IMR-90 (cell line): Measurements from ENCODE around the gene FNDC3B. TPM values are rescaled to one million over a fixed set of nuclear protein-coding genes. Genes with fewer than 3 reads are reported as not detected.

ENCODE experiments used
- ATAC-seq: fragments of 200-7000 bp; cut with Tn5 transposase; 2 replicates; pipeline ENCODE4 v1.9.1; 2020; ENCODE audit warnings: low read depth, mild to moderate bottlenecking, moderate library complexity
- BruUV-seq: library from RNA; stranded (reverse); fragments of 400-500 nt; replicated peaks from 2 replicates; lab custom pipeline; 2021; lab: Mats Ljungman, UMichigan
- CTCF ChIA-PET: fragments of 300-600 bp; formaldehyde crosslinking; extraction: SDS; loops from one replicate; lab custom pipeline; 2021; ENCODE audit warnings: antibody characterized with exemption; lab: Yijun Ruan, JAX
- POLR2A ChIA-PET: fragments of 300-600 bp; sonication (Branson Sonifier 250); formaldehyde crosslinking; loops from one replicate; lab custom pipeline; 2022; ENCODE audit warnings: antibody characterized with exemption; ENCODE audit not compliant: unreplicated experiment; lab: Charles Lee
- DNase-seq: peaks from one replicate; pipeline ENCODE4 v3.0.0; 2013
- H2AFZ ChIP-seq: replicated peaks from 2 replicates; pipeline ENCODE3; 2013; ENCODE audit warnings: low read length, mild to moderate bottlenecking; ENCODE audit not compliant: poor library complexity
- H2AK5ac ChIP-seq: 2 replicates; pipeline ENCODE4 v1.6.1; 2013; ENCODE audit warnings: low read depth, low read length, inconsistent platforms
- H2AK9ac ChIP-seq: replicated peaks from 2 replicates; pipeline ENCODE3; 2013; ENCODE audit warnings: mild to moderate bottlenecking, low read depth, low read length, moderate library complexity; ENCODE audit not compliant: poor library complexity
- H2BK120ac ChIP-seq: 2 replicates; pipeline ENCODE4 v1.6.1; 2013; ENCODE audit warnings: low read depth, low read length, inconsistent platforms
- H2BK15ac ChIP-seq: 3 replicates; pipeline ENCODE4 v1.6.1; 2013; ENCODE audit warnings: low read depth, low read length, inconsistent platforms
- H2BK20ac ChIP-seq: 2 replicates; pipeline ENCODE4 v1.6.1; 2013; ENCODE audit warnings: low read depth, mild to moderate bottlenecking, inconsistent platforms, low read length, moderate library complexity
- H2BK5ac ChIP-seq: 2 replicates; pipeline ENCODE4 v1.6.1; 2013; ENCODE audit warnings: mild to moderate bottlenecking, low read depth, low read length, inconsistent platforms; ENCODE audit not compliant: poor library complexity, severe bottlenecking
- H3K14ac ChIP-seq: replicated peaks from 2 replicates; pipeline ENCODE4 v1.6.1; 2013; ENCODE audit warnings: low read depth, low read length, inconsistent platforms
- H3K18ac ChIP-seq: 2 replicates; pipeline ENCODE4 v1.6.1; 2013; ENCODE audit warnings: low read depth, low read length, control low read depth
- H3K23ac ChIP-seq: 2 replicates; pipeline ENCODE4 v1.6.1; 2013; ENCODE audit warnings: low read depth, low read length, inconsistent platforms
- H3K27ac ChIP-seq: 2 replicates; pipeline ENCODE4 v1.5.1; 2013; ENCODE audit warnings: mild to moderate bottlenecking, control low read depth, low read length; ENCODE audit not compliant: insufficient read depth
- H3K27me3 ChIP-seq: 2 replicates; pipeline ENCODE4 v1.6.1; 2013; ENCODE audit warnings: low read length; ENCODE audit not compliant: control insufficient read depth, insufficient read depth
- H3K36me3 ChIP-seq: 2 replicates; pipeline ENCODE4 v1.6.1; 2013; ENCODE audit warnings: low read length, mixed read lengths; ENCODE audit not compliant: control insufficient read depth, insufficient read depth
- H3K4ac ChIP-seq: 2 replicates; pipeline ENCODE4 v1.6.1; 2013; ENCODE audit warnings: low read depth, low read length, inconsistent platforms
- H3K4me1 ChIP-seq: 2 replicates; pipeline ENCODE4 v1.6.1; 2013; ENCODE audit warnings: low read length, mixed read lengths; ENCODE audit not compliant: control insufficient read depth, insufficient read depth
- H3K4me2 ChIP-seq: 2 replicates; pipeline ENCODE4 v1.6.1; 2013; ENCODE audit warnings: low read depth, mild to moderate bottlenecking, control low read depth, low read length, moderate library complexity
- H3K4me3 ChIP-seq: 2 replicates; pipeline ENCODE4 v1.5.1; 2013; ENCODE audit warnings: low read depth, mild to moderate bottlenecking, control low read depth, low read length, moderate library complexity; ENCODE audit not compliant: insufficient read depth
- H3K56ac ChIP-seq: 2 replicates; pipeline ENCODE4 v1.6.1; 2013; ENCODE audit warnings: low read length, inconsistent platforms; ENCODE audit not compliant: insufficient read depth; ENCODE audit errors: extremely low read depth
- H3K79me1 ChIP-seq, 2 experiments: 2 replicates each; pipeline ENCODE4 v1.6.1; 2013; ENCODE audit warnings: low read length in 2 of 2, inconsistent platforms in 1 of 2, low read depth in 1 of 2
- H3K9ac ChIP-seq: 2 replicates; pipeline ENCODE4 v1.6.1; 2013; ENCODE audit warnings: low read depth, low read length, control low read depth
- H3K9me1 ChIP-seq: 2 replicates; pipeline ENCODE4 v1.6.1; 2013; ENCODE audit warnings: low read length, inconsistent platforms; ENCODE audit not compliant: insufficient read depth
- H3K9me3 ChIP-seq: 2 replicates; pipeline ENCODE4 v1.6.1; 2013; ENCODE audit warnings: low read length; ENCODE audit not compliant: control insufficient read depth, insufficient read depth
- H4K20me1 ChIP-seq: 2 replicates; pipeline ENCODE4 v1.6.1; 2013; ENCODE audit warnings: low read length, inconsistent platforms; ENCODE audit not compliant: insufficient read depth
- H4K5ac ChIP-seq: 2 replicates; pipeline ENCODE4 v1.6.1; 2013; ENCODE audit warnings: mild to moderate bottlenecking, low read depth, low read length, control low read depth
- H4K8ac ChIP-seq, 2 experiments: 2 replicates each; pipeline ENCODE4 v1.6.1; 2013; ENCODE audit warnings: low read depth in 2 of 2, low read length in 2 of 2, control low read depth in 1 of 2, inconsistent platforms in 1 of 2
- H4K91ac ChIP-seq: 2 replicates; pipeline ENCODE4 v1.6.1; 2013; ENCODE audit warnings: low read depth, low read length, inconsistent platforms; ENCODE audit not compliant: insufficient read depth
- MAZ ChIP-seq: IDR thresholded peaks from 2 replicates; pipeline ENCODE4 v1.6.1; 2012; ENCODE audit warnings: low read depth, mild to moderate bottlenecking, low read length, improper control_type of control experiment, moderate library complexity, borderline replicate concordance
- MXI1 ChIP-seq: IDR thresholded peaks from 2 replicates; pipeline ENCODE4 v1.6.1; 2012; ENCODE audit warnings: low read depth, mild to moderate bottlenecking, low read length, moderate library complexity, borderline replicate concordance
- POLR2A ChIP-seq: IDR thresholded peaks from 2 replicates; pipeline ENCODE4 v1.6.1; 2012; ENCODE audit warnings: mild to moderate bottlenecking, low read depth, low read length
- SMC3 ChIP-seq: fragments of 150-350 bp; IDR thresholded peaks from 2 replicates; pipeline ENCODE4 v1.6.1; 2016; ENCODE audit warnings: low read depth, mild to moderate bottlenecking, antibody characterized with exemption, low read length, moderate library complexity
- WGBS, 2 experiments: methylation state at CpG; one replicate each; pipeline versions ENCODE4 v1.1.5 to v1.1.7; 2013; ENCODE audit warnings: missing lambda C conversion rate in 2 of 2; ENCODE audit not compliant: insufficient read length in 1 of 2; ENCODE audit errors: extremely low coverage in 2 of 2; 5-methylcytosine and 5-hydroxymethylcytosine counted together
- dilution Hi-C: fragments of 300-500 bp; cut with HindIII; formaldehyde crosslinking; loops from one replicate; pipeline ENCODE4 v1.14.3; 2018; ENCODE audit warnings: low sequenced_read_pairs; ENCODE audit not compliant: unreplicated experiment
- in situ Hi-C: fragments of 300-500 bp; cut with MboI; formaldehyde crosslinking; loops from 3 replicates; pipeline ENCODE4 v1.14.3; 2019; ENCODE audit warnings: low sequenced_read_pairs, inconsistent platforms, mixed read lengths
- intact Hi-C: fragments of 100-400 bp; cut with micrococcal nuclease; formaldehyde crosslinking; loops from 2 replicates; pipeline ENCODE4 v1.10.0; 2022
- polyA plus RNA-seq, 3 experiments: library from polyadenylated mRNA; depleted of rRNA; stranded (reverse); fragments of >200 nt; gene quantifications; 2 replicates each; pipeline ENCODE4 v1.2.3, GENCODE V29; 2012; ENCODE audit warnings: low replicate concordance in 1 of 3
- total RNA-seq: library from RNA; depleted of rRNA; stranded (reverse); fragments of >200 nt; gene quantifications from 2 replicates; pipeline ENCODE4 v1.2.3, GENCODE V29; 2012

FNDC3B gene
- total and polyA plus RNA-seq, 2 of the 4 experiments (the other 2 are of a cell fraction) = 23.9 to 150 TPM

DNA sequence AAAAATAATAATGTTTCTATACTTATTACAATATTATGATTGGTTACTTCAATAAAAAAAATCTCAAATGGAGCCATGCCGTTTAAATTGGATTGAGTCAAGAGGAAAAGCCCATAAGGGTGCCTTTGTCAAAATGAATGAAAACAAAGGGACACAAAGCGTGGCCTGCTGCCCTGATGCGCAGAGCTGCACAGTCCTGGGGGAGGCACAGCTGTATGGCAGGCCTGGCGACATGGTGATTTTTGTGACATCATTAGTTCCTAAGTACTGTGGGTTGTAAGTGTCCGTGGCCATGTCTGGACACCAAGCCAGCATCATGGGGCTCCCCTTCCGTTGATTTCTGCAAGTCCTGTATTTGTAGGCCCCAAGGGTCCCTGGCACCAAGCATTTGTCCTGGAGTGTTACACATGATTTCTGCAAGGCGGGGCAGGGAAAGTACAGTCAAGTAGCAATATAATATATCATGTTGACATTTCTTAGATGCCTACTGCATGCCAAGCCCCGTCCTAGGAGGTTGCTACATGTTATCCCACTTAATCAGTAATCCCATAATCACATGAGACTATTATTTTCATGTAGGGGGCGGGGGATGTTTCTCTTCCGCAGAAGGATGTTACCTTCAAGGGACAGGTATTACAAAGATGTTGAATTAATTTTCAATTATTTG, 349.2 kb downstream of the FNDC3B start:
- Histone ChIP-seq H3K27me3 (no peaks in the 10 kb centered on the region), H3K4me3 (no peak overlapping the region), H3K4me2 (no peak overlapping the region), H2AK5ac (no peak overlapping the region), H2BK15ac (no peak overlapping the region), H2BK5ac (no peak overlapping the region), H2AK9ac (no peak overlapping the region), H3K23ac (no peak overlapping the region), H4K20me1 (peaks cover 32% of the 10 kb centered on the region; the same call in 1 of the 2 replicates), H4K8ac (no peak overlapping the region), H4K5ac (no peak overlapping the region), H3K14ac (no peak overlapping the region), H3K4me1 (peaks cover 10% of the 10 kb centered on the region), H3K36me3 (peaks cover 4% of the 10 kb centered on the region), H2BK20ac (no peak overlapping the region), H3K9me3 (no peaks in the 10 kb centered on the region), H3K18ac (no peak overlapping the region), H3K27ac (no peak overlapping the region), H3K9ac (no peak overlapping the region), H4K91ac (no peak overlapping the region), H3K9me1 (peaks cover 12% of the 10 kb centered on the region), H3K56ac (no peak overlapping the region), H3K4ac (no peak overlapping the region), H2AFZ (no peak overlapping the region), H2BK120ac (no peak overlapping the region), H3K79me1 (peaks cover 20 to 58% of the 10 kb centered on the region in 2 experiments)
- ATAC-seq (no peak), DNase-seq (no peak)
- ChIA-PET POLR2A (no interaction called here), CTCF (no interaction called here)
- 100% methylated on average over 3 of the region's 10 CpGs; no CpG with 5 or more reads in 1 of the 2 experiments for WGBS, 2 experiments
- no peak for TF ChIP-seq POLR2A
- no peak for TF ChIP-seq MXI1
- TF ChIP-seq SMC3 = no peak
- no peak for TF ChIP-seq MAZ
- BruUV-seq = no TSS peak
- dilution Hi-C loops = no loop called here
- in situ Hi-C loops = no loop called here
- intact Hi-C loops = no loop called here
